Osteocyte (in vitro differentiated cells): Measurements from ENCODE around the gene PLCZ1. TPM values are rescaled to one million over a fixed set of nuclear protein-coding genes. Genes with fewer than 3 reads are reported as not detected.

Experiments used
- DNase-seq: peaks from one replicate; pipeline ENCODE4 v3.0.0; 2021; ENCODE audit warnings: mixed read lengths; ENCODE audit not compliant: unreplicated experiment; ENCODE audit errors: extremely low spot score
- H3K27ac Mint-ChIP-seq: one replicate; pipeline ENCODE4 v1.8.0; 2021; ENCODE audit warnings: mild to moderate bottlenecking, mixed read lengths; ENCODE audit not compliant: unreplicated experiment
- H3K27me3 Mint-ChIP-seq: one replicate; pipeline ENCODE4 v1.8.0; 2021; ENCODE audit warnings: mixed read lengths; ENCODE audit not compliant: unreplicated experiment
- H3K36me3 Mint-ChIP-seq: one replicate; pipeline ENCODE4 v1.8.0; 2021; ENCODE audit warnings: mixed read lengths; ENCODE audit not compliant: unreplicated experiment
- H3K4me1 Mint-ChIP-seq: one replicate; pipeline ENCODE4 v1.8.0; 2021; ENCODE audit warnings: mixed read lengths; ENCODE audit not compliant: unreplicated experiment
- H3K4me3 Mint-ChIP-seq: one replicate; pipeline ENCODE4 v1.8.0; 2021; ENCODE audit warnings: mild to moderate bottlenecking, moderate library complexity, mixed read lengths; ENCODE audit not compliant: unreplicated experiment
- H3K9me3 Mint-ChIP-seq: one replicate; pipeline ENCODE4 v1.8.0; 2021; ENCODE audit warnings: mixed read lengths; ENCODE audit not compliant: unreplicated experiment
- CTCF ChIP-seq: fragments of 200-600 bp; sonication (generic); IDR thresholded peaks from 2 replicates; pipeline ENCODE4 v1.5.0; 2021; ENCODE audit warnings: antibody characterized with exemption, mild to moderate bottlenecking, moderate library complexity
- total RNA-seq: library from RNA; stranded (reverse); gene quantifications from 2 replicates; pipeline ENCODE4 v1.2.1, GENCODE V29; 2021

The PLCZ1 gene
- total RNA-seq, 1 donor from 2014 or later, result not detected

GRCh38 chr12:18652596-18652995, 85.2 kb downstream of the PLCZ1 start:
- Mint-ChIP-seq H3K4me1 (no peaks in the 10 kb centered on the region), H3K9me3 (peaks cover 1% of the 10 kb centered on the region), H3K27ac (no peak overlapping the region), H3K4me3 (no peak overlapping the region), H3K27me3 (peaks cover 5% of the 10 kb centered on the region), H3K36me3 (no peaks in the 10 kb centered on the region)
- no peak for DNase-seq
- TF ChIP-seq CTCF, result no peak

- no peaks in the 10 kb centered on the region for H3K36me3 Mint-ChIP-seq
- H3K4me1 Mint-ChIP-seq, result no peaks in the 10 kb centered on the region
- DNase-seq, result no peak
- no peak overlapping the region for H3K27ac Mint-ChIP-seq
- H3K9me3 Mint-ChIP-seq, result no peaks in the 10 kb centered on the region
- H3K27me3 Mint-ChIP-seq, result peaks cover 5% of the 10 kb centered on the region
- no peak for TF ChIP-seq CTCF
- H3K4me3 Mint-ChIP-seq, result no peak overlapping the region
Measured at GRCh38 chr12:18651525-18651924, 86.3 kb downstream of the PLCZ1 start.

GRCh38 chr12:18646286-18646890, 91.4 kb downstream of the PLCZ1 start:
- Mint-ChIP-seq H3K4me1 (no peaks in the 10 kb centered on the region), H3K4me3 (no peak overlapping the region), H3K27me3 (peaks cover 7% of the 10 kb centered on the region), H3K36me3 (no peaks in the 10 kb centered on the region), H3K27ac (no peak overlapping the region), H3K9me3 (peaks cover 4% of the 10 kb centered on the region)
- TF ChIP-seq CTCF, result no peak
- no peak for DNase-seq

- Mint-ChIP-seq H3K4me1 (no peaks in the 10 kb centered on the region), H3K27me3 (peaks cover 8% of the 10 kb centered on the region), H3K27ac (no peak overlapping the region), H3K9me3 (peaks cover 4% of the 10 kb centered on the region), H3K36me3 (no peaks in the 10 kb centered on the region), H3K4me3 (no peak overlapping the region)
- TF ChIP-seq CTCF, result no peak
- no peak for DNase-seq
Measured at GRCh38 chr12:18644564-18644963, 93.2 kb downstream of the PLCZ1 start.

- TF ChIP-seq CTCF, result no peak
- no peak overlapping the region for H3K4me3 Mint-ChIP-seq
- DNase-seq, result no peak
- H3K27ac Mint-ChIP-seq, result no peak overlapping the region
- no peaks in the 10 kb centered on the region for H3K36me3 Mint-ChIP-seq
- H3K27me3 Mint-ChIP-seq, result peaks cover 3% of the 10 kb centered on the region
- H3K4me1 Mint-ChIP-seq, result no peaks in the 10 kb centered on the region
- peaks cover 4% of the 10 kb centered on the region for H3K9me3 Mint-ChIP-seq
Measured at GRCh38 chr12:18643681-18644080, 94.1 kb downstream of the PLCZ1 start.
